SH-SY5Y (cell line): Measurements from ENCODE around the gene SERINC4.

Experiments used
- GATA2 ChIP-seq: IDR thresholded peaks from 2 replicates; pipeline ENCODE4 v1.6.1; 2011; ENCODE audit warnings: mild to moderate bottlenecking, low read depth, low read length
- GATA3 ChIP-seq: IDR thresholded peaks from 2 replicates; pipeline ENCODE4 v1.6.1; 2011; ENCODE audit warnings: low read depth, mild to moderate bottlenecking, low read length, moderate library complexity

DNA sequence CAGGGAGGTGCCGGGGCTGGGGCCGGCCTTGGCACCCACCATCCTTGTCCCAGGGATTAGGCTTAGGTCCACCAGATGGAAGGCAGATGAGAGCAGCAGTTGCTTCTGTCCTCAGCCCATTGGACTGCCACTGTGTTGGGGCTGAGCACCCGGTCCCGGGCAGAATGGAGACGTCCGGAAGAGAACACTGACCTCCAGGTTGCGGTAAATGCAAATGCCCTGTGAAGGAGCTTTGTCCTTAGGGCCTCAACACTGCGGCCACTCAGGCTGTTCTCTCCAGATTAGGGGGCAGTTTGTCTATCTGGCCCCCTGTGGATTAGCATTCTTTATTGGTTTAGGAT is at the start of gene SERINC4:
- no peak for TF ChIP-seq GATA3
- no peak for TF ChIP-seq GATA2
